Measurements from ENCODE around the gene RNF31. TPM values are rescaled to one million over a fixed set of nuclear protein-coding genes. Genes with fewer than 3 reads are reported as not detected.
A peak's percentile ranks its signal among the peaks of the same experiment; 100 is the strongest.

Gene RNF31
- total and polyA plus RNA-seq, 2 experiments from 2014 or later: 42.1 to 134 TPM

GRCh38 chr14:24146453-24146977 lies 783 bp upstream of the RNF31 start, which contains the start of gene PSME2:
Gene PSME2 (minus strand): TSS chr14:24146610. CDS start chr14:24146581, 29 bp downstream.
- peaks cover 20% of the 10 kb centered on the region for H3K36me3 ChIP-seq
- no peaks in the 10 kb centered on the region for H3K27me3 ChIP-seq
- TF ChIP-seq CTCF (IDR thresholded peaks at IDR 0.05; ENCODE audit: low read depth, low read length): no peak

GRCh38 chr14:24147761-24148428 lies 597 bp downstream of the RNF31 start:
- Histone ChIP-seq H3K27ac (peak overlapping the region; percentile 35), H3K4me1 (ENCODE audit: low read depth) (peaks cover 10% of the 10 kb centered on the region), H3K27me3 (no peaks in the 10 kb centered on the region), H3K4me3 (peak overlapping the region; percentile 53), H3K36me3 (peaks cover 29% of the 10 kb centered on the region), H3K9me3 (ENCODE audit: low read depth) (no peaks in the 10 kb centered on the region)
- DNase-seq (ENCODE audit: low read depth in 1 of 2, low spot score in 1 of 2): no peak
- TF ChIP-seq CTCF (IDR thresholded peaks at IDR 0.05; ENCODE audit: low read depth, low read length): no peak

More at GRCh38 chr14:24146453-24146977, 783 bp upstream of the RNF31 start, which contains the start of gene PSME2:
- H3K9me3 ChIP-seq (ENCODE audit: low read depth): no peaks in the 10 kb centered on the region
- peak; percentile 99 for DNase-seq (ENCODE audit: low read depth in 1 of 2, low spot score in 1 of 2)
- peak within 1 kb of the TSS; percentile 53 for H3K4me3 ChIP-seq
- H3K4me1 ChIP-seq (ENCODE audit: low read depth): peaks cover 10% of the 10 kb centered on the region
- peak within 1 kb of the TSS; percentile 69 for H3K27ac ChIP-seq

- H3K27ac ChIP-seq: no peak overlapping the region
- TF ChIP-seq CTCF (IDR thresholded peaks at IDR 0.05; ENCODE audit: low read depth, low read length): no peak
- no peaks in the 10 kb centered on the region for H3K9me3 ChIP-seq (ENCODE audit: low read depth)
- H3K4me3 ChIP-seq: no peak overlapping the region
- H3K27me3 ChIP-seq: no peaks in the 10 kb centered on the region
- DNase-seq (ENCODE audit: low read depth in 1 of 2, low spot score in 1 of 2): no peak
- H3K36me3 ChIP-seq: peaks cover 29% of the 10 kb centered on the region
- peaks cover 10% of the 10 kb centered on the region for H3K4me1 ChIP-seq (ENCODE audit: low read depth)
Measured at GRCh38 chr14:24149302-24149969, 2.1 kb downstream of the RNF31 start.

- Histone ChIP-seq H3K36me3 (peaks cover 32% of the 10 kb centered on the region), H3K4me3 (no peak overlapping the region), H3K27me3 (no peaks in the 10 kb centered on the region), H3K4me1 (ENCODE audit: low read depth) (peaks cover 10% of the 10 kb centered on the region), H3K27ac (no peak overlapping the region), H3K9me3 (ENCODE audit: low read depth) (no peaks in the 10 kb centered on the region)
- no peak for TF ChIP-seq CTCF (IDR thresholded peaks at IDR 0.05; ENCODE audit: low read depth, low read length)
- DNase-seq (ENCODE audit: low read depth in 1 of 2, low spot score in 1 of 2): no peak
Measured at GRCh38 chr14:24150061-24150460, 2.8 kb downstream of the RNF31 start.

- H3K36me3 ChIP-seq: peaks cover 37% of the 10 kb centered on the region
- no peak for DNase-seq (ENCODE audit: low read depth in 1 of 2, low spot score in 1 of 2)
- no peak for TF ChIP-seq CTCF (IDR thresholded peaks at IDR 0.05; ENCODE audit: low read depth, low read length)
Measured at GRCh38 chr14:24150567-24150966, 3.3 kb downstream of the RNF31 start.

More at GRCh38 chr14:24150567-24150966, 3.3 kb downstream of the RNF31 start:
- H3K4me3 ChIP-seq: no peak overlapping the region
- no peaks in the 10 kb centered on the region for H3K9me3 ChIP-seq (ENCODE audit: low read depth)
- no peaks in the 10 kb centered on the region for H3K27me3 ChIP-seq
- no peak overlapping the region for H3K27ac ChIP-seq
- H3K4me1 ChIP-seq (ENCODE audit: low read depth): peaks cover 8% of the 10 kb centered on the region

Measured in cardiac muscle cell (in vitro differentiated cells and primary cell).